MM.1S (cell line): ENCODE results near the gene SLC39A6.

ENCODE experiments used
- EZH2phosphoT487 ChIP-seq: fragments of 300-600 bp; sonication (generic); IDR thresholded peaks from 2 replicates; pipeline ENCODE4 v1.6.1; 2018; ENCODE audit warnings: antibody characterized with exemption, low read length
- TF ChIP-seq, protein P1 (sequence below): fragments of 300-600 bp; sonication (generic); IDR thresholded peaks from 2 replicates; pipeline ENCODE4 v1.5.1; 2016; ENCODE audit warnings: antibody characterized with exemption, low read length, mixed read lengths

DNA sequence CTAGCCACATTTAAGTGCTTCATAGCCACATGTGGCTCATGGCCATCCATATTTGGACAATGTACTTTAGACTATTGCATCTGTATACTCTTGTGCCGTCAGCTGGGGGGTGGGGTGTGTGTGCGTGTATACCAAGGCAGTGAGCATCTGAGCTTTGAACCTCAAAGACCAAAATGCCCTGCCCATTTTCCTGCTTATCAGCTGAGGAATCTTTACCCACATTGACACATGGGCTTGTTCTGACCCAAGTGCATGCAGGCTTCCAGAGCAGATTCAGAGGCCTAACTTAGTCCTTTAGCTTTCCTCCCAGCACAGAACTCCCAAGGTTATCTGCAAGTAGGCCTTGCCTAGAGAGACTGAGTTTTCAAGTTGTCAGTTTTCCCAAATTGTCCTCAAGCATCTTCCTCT lies 47.0 kb upstream of the SLC39A6 start:
- no peak for TF ChIP-seq EZH2phosphoT487
- TF ChIP-seq, protein P1, sequence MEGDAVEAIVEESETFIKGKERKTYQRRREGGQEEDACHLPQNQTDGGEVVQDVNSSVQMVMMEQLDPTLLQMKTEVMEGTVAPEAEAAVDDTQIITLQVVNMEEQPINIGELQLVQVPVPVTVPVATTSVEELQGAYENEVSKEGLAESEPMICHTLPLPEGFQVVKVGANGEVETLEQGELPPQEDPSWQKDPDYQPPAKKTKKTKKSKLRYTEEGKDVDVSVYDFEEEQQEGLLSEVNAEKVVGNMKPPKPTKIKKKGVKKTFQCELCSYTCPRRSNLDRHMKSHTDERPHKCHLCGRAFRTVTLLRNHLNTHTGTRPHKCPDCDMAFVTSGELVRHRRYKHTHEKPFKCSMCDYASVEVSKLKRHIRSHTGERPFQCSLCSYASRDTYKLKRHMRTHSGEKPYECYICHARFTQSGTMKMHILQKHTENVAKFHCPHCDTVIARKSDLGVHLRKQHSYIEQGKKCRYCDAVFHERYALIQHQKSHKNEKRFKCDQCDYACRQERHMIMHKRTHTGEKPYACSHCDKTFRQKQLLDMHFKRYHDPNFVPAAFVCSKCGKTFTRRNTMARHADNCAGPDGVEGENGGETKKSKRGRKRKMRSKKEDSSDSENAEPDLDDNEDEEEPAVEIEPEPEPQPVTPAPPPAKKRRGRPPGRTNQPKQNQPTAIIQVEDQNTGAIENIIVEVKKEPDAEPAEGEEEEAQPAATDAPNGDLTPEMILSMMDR = no peak
